ENCODE data around the gene DSCAML1. TPM values are rescaled to one million over a fixed set of nuclear protein-coding genes. Genes with fewer than 3 reads are reported as not detected.

Gene DSCAML1, protein sequence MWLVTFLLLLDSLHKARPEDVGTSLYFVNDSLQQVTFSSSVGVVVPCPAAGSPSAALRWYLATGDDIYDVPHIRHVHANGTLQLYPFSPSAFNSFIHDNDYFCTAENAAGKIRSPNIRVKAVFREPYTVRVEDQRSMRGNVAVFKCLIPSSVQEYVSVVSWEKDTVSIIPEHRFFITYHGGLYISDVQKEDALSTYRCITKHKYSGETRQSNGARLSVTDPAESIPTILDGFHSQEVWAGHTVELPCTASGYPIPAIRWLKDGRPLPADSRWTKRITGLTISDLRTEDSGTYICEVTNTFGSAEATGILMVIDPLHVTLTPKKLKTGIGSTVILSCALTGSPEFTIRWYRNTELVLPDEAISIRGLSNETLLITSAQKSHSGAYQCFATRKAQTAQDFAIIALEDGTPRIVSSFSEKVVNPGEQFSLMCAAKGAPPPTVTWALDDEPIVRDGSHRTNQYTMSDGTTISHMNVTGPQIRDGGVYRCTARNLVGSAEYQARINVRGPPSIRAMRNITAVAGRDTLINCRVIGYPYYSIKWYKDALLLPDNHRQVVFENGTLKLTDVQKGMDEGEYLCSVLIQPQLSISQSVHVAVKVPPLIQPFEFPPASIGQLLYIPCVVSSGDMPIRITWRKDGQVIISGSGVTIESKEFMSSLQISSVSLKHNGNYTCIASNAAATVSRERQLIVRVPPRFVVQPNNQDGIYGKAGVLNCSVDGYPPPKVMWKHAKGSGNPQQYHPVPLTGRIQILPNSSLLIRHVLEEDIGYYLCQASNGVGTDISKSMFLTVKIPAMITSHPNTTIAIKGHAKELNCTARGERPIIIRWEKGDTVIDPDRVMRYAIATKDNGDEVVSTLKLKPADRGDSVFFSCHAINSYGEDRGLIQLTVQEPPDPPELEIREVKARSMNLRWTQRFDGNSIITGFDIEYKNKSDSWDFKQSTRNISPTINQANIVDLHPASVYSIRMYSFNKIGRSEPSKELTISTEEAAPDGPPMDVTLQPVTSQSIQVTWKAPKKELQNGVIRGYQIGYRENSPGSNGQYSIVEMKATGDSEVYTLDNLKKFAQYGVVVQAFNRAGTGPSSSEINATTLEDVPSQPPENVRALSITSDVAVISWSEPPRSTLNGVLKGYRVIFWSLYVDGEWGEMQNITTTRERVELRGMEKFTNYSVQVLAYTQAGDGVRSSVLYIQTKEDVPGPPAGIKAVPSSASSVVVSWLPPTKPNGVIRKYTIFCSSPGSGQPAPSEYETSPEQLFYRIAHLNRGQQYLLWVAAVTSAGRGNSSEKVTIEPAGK (N-terminal part only)
- 1.6 TPM for total RNA-seq
- under 1 TPM in 3 of 4 donors, not detected in 1; 0.08 to 0.34 (median 0.25) TPM for polyA plus RNA-seq

DNA sequence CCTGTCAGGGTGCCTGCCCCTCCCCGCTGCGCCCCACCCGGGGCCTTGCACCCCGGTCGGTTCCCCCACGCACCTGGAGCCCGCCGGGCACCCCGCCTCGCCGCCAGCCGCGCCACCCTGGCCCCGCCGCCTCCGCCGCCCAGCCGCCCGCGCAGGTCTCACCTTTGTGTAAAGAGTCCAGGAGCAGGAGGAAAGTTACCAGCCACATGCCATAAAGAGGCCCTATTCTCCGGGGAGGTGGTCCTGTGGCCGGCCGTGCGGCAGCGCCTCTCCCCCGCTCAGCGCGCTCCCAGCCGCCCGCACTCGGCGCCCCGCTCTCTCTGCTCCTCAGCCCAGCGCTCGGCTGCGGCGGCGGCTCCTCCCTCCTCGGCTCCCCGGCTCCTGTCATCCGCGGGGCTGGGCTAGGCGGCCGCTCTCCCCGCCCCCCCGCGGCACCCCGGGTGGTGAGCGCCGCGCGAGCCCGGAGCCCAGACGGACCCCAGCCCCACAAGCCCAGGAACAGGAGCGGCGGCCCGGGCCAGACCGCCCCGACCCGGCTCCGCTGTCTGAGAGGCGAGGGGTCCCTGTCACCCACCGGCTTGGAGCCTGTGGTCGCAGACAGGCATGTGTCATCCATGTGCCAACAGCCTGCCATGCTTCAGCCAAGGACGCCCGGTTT, at the start of gene DSCAML1:
Gene DSCAML1 (minus strand): TSS at position 345 of the 658 bp plus-strand sequence. CDS start 137 bp downstream, at position 208.
- DNase-seq (peak in 1 of 3 donors; percentile 35), ATAC-seq (ENCODE audit: low read depth in 2 of 2) (peak; percentile 68 to 74)
- H3K27ac Mint-ChIP-seq, result no peak within 1 kb of the TSS
- peaks cover 21% of the 10 kb centered on the region for H3K27me3 ChIP-seq (ENCODE audit: control insufficient read depth, insufficient read depth, low read length)
- no peaks in the 10 kb centered on the region for H3K9me3 ChIP-seq (ENCODE audit: control insufficient read depth in 2 of 2, low read length in 2 of 2)
- no peak within 1 kb of the TSS for H3K27ac ChIP-seq (ENCODE audit: insufficient read depth, low read length, poor library complexity, severe bottlenecking)
- H3K4me1 Mint-ChIP-seq, result peaks cover 0 to 19% (median 4%) of the 10 kb centered on the region in 4 donors
- H3K27me3 Mint-ChIP-seq, result peaks cover 70% of the 10 kb centered on the region
- no peak within 1 kb of the TSS for H3K4me3 ChIP-seq (ENCODE audit: low read depth, low read length)
- H3K9me3 Mint-ChIP-seq, result peaks cover 0 to 4% (median 0%) of the 10 kb centered on the region in 7 donors
- H3K4me3 Mint-ChIP-seq, result peak within 1 kb of the TSS; percentile 38 to 75 (median 64)
- H3K4me1 ChIP-seq (ENCODE audit: control insufficient read depth, insufficient read depth, low read length, poor library complexity, severe bottlenecking), result peaks cover 22% of the 10 kb centered on the region
- H3K36me3 ChIP-seq (ENCODE audit: control insufficient read depth, insufficient read depth, low read length), result no peaks in the 10 kb centered on the region
- no peaks in the 10 kb centered on the region for H3K36me3 Mint-ChIP-seq

DNA sequence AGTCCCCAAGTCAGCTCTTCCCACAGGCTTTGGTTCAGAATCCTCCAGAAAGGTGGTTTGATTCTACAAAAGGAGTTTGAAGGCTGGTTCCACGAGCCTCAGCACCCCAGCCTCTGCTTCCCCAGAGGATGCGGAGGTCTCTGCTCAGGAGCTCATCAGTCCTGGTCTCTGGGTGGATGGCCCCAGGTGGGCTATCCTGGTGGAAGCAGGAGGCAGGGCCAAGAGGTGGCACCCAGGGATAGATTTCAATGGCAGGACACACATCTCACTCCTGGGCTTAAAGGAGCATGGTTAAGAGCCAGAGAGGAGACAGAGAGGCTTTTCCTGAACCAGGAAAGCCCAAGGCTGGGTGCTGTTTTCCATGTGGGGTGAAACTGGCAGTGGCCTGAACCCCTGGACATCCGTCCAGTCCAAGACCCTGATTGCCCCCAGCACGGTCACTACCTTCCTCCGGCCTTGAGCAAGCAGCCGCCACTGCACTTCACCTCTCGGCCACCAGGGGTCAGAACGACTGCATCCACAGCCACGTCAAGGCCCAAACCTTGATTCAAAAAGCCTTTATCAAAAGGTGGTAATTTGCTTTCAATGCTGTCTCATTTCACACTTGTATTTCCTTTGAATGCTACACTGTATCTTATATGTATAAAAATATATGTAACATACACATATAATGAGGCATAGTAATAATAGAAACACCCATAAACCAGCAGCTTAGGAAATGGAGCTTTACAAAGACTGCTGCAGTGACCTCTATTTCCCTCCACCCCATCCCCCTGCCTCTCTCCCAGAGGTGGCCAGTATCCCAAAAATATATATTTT, 46.9 kb upstream of the DSCAML1 start:
- ATAC-seq (ENCODE audit: low read depth in 2 of 2) (peak; percentile 78 to 79), DNase-seq (peak; percentile 70 to 84 (median 80))
- Histone ChIP-seq H3K27ac (ENCODE audit: insufficient read depth, low read length, poor library complexity, severe bottlenecking) (no peak overlapping the region), H3K9me3 (ENCODE audit: control insufficient read depth in 2 of 2, low read length in 2 of 2) (no peaks in the 10 kb centered on the region), H3K36me3 (ENCODE audit: control insufficient read depth, insufficient read depth, low read length) (no peaks in the 10 kb centered on the region), H3K4me1 (ENCODE audit: control insufficient read depth, insufficient read depth, low read length, poor library complexity, severe bottlenecking) (no peaks in the 10 kb centered on the region), H3K4me3 (ENCODE audit: low read depth, low read length) (no peak overlapping the region), H3K27me3 (ENCODE audit: control insufficient read depth, insufficient read depth, low read length) (no peaks in the 10 kb centered on the region)
- no peak overlapping the region for H3K4me3 Mint-ChIP-seq
- no peak overlapping the region for H3K27ac Mint-ChIP-seq
- H3K36me3 Mint-ChIP-seq, result no peaks in the 10 kb centered on the region
- peaks cover 12% of the 10 kb centered on the region for H3K27me3 Mint-ChIP-seq
- H3K4me1 Mint-ChIP-seq, result peaks cover 0 to 12% (median 3%) of the 10 kb centered on the region in 4 donors
- H3K9me3 Mint-ChIP-seq, result no peaks in the 10 kb centered on the region

DNA sequence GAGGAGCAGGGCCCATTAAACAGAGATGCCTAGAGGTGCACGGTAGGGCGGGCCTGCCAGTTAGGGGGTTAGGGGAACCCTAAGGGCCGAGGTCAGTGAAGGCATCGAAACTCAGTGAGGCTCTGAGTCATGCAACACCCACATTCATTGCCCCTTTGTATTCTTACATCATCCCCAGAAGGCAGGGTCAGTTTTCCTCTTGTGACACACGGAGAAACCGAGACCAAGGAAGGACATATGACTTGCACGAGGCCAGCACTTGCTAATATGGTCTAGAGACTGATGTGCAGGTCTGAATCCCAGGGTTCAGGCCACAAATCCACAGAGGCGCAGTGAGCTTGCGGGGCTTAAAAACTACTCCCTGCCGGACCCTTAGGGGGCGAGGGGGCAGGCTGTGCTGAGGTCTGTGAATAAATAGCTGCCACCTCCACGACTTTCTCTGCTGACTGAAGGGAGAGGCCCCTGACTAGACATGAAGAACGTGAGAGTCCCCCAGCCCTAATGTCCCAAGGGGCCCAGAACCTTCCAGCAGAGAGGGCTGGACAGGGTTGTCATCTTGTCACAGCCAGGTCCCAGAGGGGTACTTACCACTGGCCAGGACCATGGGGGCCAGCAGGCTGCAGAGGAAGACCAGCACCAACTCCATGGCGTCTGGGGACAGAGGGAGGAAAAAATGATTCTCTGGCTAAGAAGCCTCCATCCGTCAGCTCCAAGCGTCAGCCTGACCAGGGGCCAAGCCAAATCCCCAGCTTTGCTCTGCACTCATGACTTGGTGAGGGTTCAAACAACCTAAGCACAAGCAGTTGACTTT, 45.3 kb upstream of the DSCAML1 start:
- Mint-ChIP-seq H3K9me3 (no peaks in the 10 kb centered on the region), H3K4me3 (no peak overlapping the region), H3K27ac (no peak overlapping the region), H3K27me3 (peaks cover 11% of the 10 kb centered on the region), H3K4me1 (peaks cover 0 to 12% (median 3%) of the 10 kb centered on the region in 4 donors), H3K36me3 (no peaks in the 10 kb centered on the region)
- H3K27ac ChIP-seq (ENCODE audit: insufficient read depth, low read length, poor library complexity, severe bottlenecking), result no peak overlapping the region
- no peaks in the 10 kb centered on the region for H3K4me1 ChIP-seq (ENCODE audit: control insufficient read depth, insufficient read depth, low read length, poor library complexity, severe bottlenecking)
- no peaks in the 10 kb centered on the region for H3K27me3 ChIP-seq (ENCODE audit: control insufficient read depth, insufficient read depth, low read length)
- no peak overlapping the region for H3K4me3 ChIP-seq (ENCODE audit: low read depth, low read length)
- DNase-seq (no peak), ATAC-seq (ENCODE audit: low read depth in 2 of 2) (no peak)
- no peaks in the 10 kb centered on the region for H3K36me3 ChIP-seq (ENCODE audit: control insufficient read depth, insufficient read depth, low read length)
- no peaks in the 10 kb centered on the region for H3K9me3 ChIP-seq (ENCODE audit: control insufficient read depth in 2 of 2, low read length in 2 of 2)

DNA sequence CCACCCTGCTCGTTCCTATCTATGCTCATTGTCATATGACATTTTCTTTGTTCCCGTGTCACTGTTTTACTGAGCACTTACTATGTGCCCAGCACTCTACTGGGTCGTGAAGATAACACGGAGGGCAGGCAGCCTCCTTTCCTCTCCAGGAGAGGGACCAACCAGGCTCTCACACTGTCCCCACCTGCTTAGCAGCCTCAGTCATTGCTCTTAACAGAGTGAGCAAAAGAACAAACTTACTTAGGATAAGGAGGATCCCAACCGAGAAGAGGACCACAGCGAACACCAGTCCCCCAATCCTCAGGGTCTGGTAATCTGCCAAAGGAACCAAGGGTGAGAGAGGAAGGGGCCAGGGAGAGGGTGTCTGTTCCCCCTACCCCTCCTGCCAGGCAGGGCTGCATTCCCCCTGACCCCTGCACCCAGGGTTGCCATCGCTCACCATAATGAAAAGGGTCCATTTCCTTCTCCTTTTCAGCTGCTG, 44.6 kb upstream of the DSCAML1 start:
- H3K4me1 ChIP-seq (ENCODE audit: control insufficient read depth, insufficient read depth, low read length, poor library complexity, severe bottlenecking), result no peaks in the 10 kb centered on the region

DNA sequence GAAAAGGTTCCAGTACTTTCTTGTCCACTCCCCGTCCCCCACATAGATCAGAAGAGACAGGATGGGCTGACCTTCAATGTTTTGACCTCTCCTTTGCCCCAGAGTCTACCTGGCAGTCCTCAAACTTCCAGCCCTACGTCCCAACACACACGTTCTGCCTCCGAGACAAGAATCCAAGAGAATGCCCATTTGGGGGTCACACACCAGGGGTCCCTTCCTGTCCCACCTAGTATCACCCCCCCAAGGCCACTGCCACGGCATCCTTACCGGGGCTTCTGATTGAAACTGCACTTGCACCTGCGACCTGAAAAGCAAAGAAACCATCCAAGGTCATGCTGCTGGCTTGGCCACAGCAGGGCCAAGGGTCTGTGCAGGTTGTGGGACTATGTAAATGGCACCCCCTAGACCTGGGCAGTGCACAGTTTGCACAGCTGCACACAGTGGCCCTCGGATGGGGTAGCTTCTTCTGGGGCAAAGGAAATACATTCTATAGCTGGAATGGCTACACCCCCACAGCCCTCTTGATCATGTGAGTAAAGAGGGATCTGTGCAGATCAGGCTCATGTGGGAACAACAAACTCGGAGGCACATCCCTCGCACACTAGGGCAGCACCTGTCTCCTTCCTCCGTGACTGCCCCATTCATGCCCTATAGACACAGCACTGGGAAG, 44.0 kb upstream of the DSCAML1 start:
- Histone ChIP-seq H3K27me3 (ENCODE audit: control insufficient read depth, insufficient read depth, low read length) (no peaks in the 10 kb centered on the region), H3K4me3 (ENCODE audit: low read depth, low read length) (no peak overlapping the region), H3K36me3 (ENCODE audit: control insufficient read depth, insufficient read depth, low read length) (no peaks in the 10 kb centered on the region), H3K9me3 (ENCODE audit: control insufficient read depth in 2 of 2, low read length in 2 of 2) (no peaks in the 10 kb centered on the region), H3K4me1 (ENCODE audit: control insufficient read depth, insufficient read depth, low read length, poor library complexity, severe bottlenecking) (no peaks in the 10 kb centered on the region), H3K27ac (ENCODE audit: insufficient read depth, low read length, poor library complexity, severe bottlenecking) (no peak overlapping the region)
- peaks cover 0 to 12% (median 3%) of the 10 kb centered on the region in 4 donors for H3K4me1 Mint-ChIP-seq
- ATAC-seq (ENCODE audit: low read depth in 2 of 2) (no peak), DNase-seq (no peak)
- H3K27ac Mint-ChIP-seq, result peak overlapping the region; percentile 45 to 54 (median 51)
- peaks cover 7% of the 10 kb centered on the region for H3K27me3 Mint-ChIP-seq
- no peaks in the 10 kb centered on the region for H3K36me3 Mint-ChIP-seq
- H3K9me3 Mint-ChIP-seq, result no peaks in the 10 kb centered on the region
- no peak overlapping the region for H3K4me3 Mint-ChIP-seq

More for the DNA sequence above, 44.6 kb upstream of the DSCAML1 start:
- Histone ChIP-seq H3K27me3 (ENCODE audit: control insufficient read depth, insufficient read depth, low read length) (no peaks in the 10 kb centered on the region), H3K4me3 (ENCODE audit: low read depth, low read length) (no peak overlapping the region), H3K9me3 (ENCODE audit: control insufficient read depth in 2 of 2, low read length in 2 of 2) (no peaks in the 10 kb centered on the region), H3K27ac (ENCODE audit: insufficient read depth, low read length, poor library complexity, severe bottlenecking) (no peak overlapping the region), H3K36me3 (ENCODE audit: control insufficient read depth, insufficient read depth, low read length) (no peaks in the 10 kb centered on the region)
- Mint-ChIP-seq H3K27me3 (peaks cover 11% of the 10 kb centered on the region), H3K4me1 (peaks cover 0 to 12% (median 3%) of the 10 kb centered on the region in 4 donors), H3K36me3 (no peaks in the 10 kb centered on the region), H3K27ac (peak overlapping the region in 1 of 3 donors; percentile 16), H3K4me3 (no peak overlapping the region), H3K9me3 (no peaks in the 10 kb centered on the region)
- DNase-seq, result no peak
- no peak for ATAC-seq (ENCODE audit: low read depth in 2 of 2)
